Hippocampal formation (tissue), 2 donors: Measurements from ENCODE around the gene PRPS1L1.

Source experiments
- DNase-seq, 2 donors: peaks; one replicate each; lab custom pipeline; 2025; lab: John Stamatoyannopoulos, UW

Gene PRPS1L1

DNA sequence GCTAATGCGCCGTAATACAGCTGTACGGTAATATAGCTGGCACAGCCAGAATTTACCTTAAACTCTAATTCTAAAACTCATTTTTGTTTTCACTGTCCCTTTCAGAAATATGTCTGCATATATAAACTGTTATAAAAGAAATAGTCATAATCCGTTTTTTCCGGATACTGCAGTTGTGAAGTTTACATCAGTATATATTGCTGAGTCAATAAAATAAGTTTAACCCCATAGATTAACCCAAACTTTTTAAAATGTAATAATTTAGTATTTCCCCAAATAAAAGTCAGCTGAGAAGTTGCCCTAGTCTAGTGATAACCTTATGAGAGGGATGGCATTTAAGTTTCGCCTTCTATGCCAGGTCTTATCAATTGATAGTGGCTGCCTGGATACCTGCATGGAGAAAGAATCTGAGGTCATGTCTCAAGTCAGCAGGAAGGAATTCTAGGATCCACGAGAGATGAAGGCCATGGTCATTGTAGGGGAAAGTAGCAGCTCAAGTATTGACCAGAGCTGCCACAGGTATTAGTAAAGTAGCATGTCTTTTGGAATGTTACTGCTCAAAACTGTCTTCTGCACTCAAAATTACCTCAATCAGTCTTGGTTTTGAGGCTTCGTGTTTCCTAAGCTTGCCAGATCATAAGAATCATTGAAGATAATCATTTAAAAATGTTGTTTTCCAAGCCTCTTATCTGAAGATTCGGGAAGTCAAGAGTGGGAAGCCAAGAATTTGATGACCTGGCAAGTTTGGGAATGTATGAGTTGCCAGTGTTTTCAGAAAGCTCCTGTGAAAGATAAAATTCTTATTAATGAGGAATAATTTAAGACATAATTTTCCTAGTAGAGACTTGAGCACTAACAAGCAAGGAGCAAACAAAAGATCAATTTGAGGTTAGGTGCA is 10.8 kb downstream of the PRPS1L1 start:
- no peak for DNase-seq

DNA sequence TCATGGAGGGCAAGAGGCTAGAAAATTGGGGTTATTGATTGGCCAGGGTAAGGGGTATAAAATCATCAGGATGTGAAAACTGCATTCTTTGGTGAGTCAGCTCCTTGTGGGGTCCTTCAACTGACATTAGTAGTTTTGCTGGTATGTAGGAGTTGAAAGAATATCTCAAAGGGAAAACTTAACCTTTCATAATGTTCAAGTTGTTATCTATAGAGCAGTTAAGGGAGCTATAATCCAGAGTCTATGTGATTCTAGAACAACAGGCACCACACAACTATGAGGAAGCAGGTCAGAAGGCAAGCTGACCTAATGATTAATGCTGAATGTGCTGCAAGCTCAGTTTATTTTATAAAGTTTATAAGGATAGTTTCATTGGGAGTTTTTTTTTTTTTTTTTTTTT is 13.7 kb downstream of the PRPS1L1 start:
- no peak for DNase-seq

DNA sequence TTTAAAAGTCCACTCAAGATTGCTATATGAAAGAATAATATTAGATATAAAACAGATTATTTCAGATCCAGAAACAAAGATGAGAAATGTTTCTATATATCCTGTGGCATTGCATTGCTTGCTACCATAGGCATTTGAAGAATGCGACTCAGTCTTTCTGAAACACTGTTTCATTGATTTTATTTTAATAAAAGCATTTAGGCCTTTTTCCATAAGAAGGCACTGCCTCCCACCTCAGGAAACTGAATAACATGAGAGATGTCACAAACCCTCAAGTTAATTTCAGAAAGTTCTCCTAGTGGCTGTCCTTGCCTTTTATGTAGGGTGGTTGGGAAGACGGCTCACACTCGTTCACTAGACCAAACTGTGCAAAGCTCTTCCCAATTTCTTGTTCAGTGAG is 23.3 kb downstream of the PRPS1L1 start:
- DNase-seq, result no peak

DNA sequence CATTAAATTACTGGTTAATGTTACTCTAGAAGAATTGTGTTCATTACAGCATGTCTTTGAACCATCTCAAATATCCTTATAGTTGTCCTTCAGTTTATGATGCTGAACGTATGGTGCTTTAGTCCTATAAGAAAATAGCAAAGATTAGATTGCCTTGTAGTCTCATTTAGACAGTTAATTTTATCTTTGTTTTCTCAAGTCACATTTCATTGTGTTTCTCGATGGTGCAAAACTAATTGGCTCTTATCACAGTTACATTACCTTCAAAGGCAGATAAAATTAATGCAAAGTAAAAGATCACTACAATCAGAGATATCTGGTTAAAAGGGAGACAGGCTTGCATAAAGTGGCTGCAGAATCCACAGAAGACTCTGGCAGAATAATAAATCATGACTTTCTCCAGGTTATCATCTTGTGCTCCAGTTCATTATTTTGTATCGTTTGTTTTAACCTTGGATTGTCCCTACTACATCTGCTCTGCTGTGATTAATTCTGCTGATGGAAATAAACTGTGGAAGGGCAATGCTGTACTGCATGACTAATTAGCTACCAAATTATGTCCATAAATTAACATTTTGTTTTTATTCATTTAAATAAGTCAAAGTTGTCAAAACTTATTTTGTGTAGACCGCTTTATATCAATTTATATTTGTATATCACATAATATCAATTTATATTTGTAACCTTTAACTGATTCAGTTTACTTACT is 24.2 kb downstream of the PRPS1L1 start:
- DNase-seq, result no peak

DNA sequence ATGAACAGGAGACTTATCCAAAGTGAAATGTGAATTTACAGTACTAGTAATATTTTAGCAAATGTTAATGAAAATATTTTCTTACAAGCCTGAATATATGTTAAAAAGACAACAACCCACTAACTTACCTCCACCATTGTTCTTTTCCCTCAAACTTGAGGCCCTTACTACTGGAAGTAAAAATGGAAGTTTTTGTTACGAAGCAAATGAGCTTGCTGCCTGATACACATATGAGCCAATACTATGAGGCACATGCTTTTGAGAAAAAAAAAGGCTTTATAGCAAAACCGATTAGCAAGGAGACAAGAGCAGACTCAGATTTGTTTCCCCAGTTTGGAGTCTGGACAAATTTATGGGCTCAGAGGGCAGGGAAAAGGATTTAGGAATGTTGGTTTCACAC is 29.0 kb downstream of the PRPS1L1 start:
- DNase-seq, result no peak

DNA sequence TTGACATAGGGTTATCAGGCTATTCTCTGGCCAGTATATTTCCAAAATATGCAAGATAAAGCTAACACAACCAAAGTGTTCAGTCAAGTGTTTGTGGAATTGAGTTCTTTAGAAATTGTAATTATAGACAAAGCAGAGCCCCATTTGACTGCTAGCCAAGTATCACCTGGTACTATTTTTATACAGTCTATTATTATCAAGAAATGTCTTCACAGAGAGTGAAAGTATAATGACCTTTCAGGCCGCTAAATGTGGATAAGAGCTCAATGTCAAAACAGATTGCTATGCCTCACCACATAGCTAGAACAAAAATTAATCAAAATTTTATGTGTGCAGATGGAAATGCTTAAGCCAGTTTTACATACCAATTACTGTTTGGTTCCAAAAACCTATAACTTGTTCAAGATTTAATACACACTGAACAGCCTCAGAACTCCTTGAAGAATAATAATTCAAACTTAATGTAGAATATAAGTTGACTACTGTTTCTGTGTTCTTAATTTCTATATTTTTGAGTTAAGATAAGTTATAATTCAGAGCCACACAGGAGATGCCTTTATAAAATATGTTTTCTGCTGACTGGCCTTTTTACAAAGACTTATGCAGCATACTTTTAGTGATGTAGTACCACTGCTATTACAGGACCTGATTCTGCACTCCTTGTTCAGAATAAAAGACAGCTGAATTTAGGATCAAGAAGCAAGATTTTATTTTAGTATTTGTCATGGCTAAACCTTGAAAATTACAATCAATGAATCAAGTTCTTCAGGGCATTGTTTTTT is 31.0 kb downstream of the PRPS1L1 start:
- DNase-seq, result no peak

DNA sequence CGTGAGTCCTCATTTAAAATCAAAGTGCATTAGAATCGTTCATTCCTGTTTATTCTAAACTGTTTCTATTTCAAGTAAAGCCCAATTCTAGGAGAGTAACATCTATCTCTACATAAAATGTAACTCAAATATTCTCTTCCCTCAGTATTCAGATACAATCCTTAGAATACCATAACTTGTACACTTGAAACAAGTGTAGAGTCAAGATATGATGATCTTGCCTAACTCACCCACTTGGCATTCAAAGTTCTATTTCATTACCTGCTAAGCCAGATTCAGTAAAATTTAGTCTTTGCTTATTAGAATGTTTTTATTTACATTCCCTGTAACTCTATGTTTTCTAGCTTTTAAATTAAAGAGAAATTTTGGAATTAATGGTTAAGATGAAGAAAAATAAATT is 31.6 kb downstream of the PRPS1L1 start:
- no peak for DNase-seq

DNA sequence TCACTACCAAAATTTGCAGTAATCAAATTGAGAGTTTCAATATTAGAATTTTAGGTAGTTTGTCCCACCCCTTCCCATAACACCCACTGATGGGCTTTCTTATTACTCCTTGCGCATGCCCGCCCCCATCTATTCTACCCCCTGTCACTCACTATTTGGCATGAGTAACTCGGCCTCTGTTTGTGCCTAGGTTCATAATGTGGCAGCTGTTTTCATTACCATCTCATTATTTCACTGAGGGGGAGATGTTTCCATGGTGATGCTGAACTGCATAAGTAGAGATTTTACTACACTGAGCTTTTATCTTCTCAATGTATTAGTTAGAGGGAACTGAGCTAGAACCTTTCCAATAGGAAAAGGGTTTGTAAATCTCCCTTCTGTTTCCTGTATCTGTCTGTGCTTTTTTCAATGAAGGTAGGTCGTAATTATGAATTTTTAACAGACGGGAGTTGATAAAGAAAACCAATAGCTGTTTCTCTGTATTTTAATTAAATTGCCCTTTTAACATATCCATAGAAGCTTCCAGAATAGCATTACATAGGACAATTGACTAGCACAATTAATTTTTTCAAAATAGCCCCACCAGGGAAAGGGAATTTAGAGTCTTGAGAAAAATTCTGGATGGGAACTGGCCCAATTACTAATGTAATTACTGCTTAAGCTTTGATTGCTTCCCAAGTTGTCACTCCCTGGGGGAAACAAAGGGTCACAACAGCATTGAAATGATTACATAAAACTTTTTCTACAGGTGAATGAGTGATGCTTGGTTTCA is 33.4 kb downstream of the PRPS1L1 start:
- DNase-seq, result peak in 1 of 2 donors; percentile 16

DNA sequence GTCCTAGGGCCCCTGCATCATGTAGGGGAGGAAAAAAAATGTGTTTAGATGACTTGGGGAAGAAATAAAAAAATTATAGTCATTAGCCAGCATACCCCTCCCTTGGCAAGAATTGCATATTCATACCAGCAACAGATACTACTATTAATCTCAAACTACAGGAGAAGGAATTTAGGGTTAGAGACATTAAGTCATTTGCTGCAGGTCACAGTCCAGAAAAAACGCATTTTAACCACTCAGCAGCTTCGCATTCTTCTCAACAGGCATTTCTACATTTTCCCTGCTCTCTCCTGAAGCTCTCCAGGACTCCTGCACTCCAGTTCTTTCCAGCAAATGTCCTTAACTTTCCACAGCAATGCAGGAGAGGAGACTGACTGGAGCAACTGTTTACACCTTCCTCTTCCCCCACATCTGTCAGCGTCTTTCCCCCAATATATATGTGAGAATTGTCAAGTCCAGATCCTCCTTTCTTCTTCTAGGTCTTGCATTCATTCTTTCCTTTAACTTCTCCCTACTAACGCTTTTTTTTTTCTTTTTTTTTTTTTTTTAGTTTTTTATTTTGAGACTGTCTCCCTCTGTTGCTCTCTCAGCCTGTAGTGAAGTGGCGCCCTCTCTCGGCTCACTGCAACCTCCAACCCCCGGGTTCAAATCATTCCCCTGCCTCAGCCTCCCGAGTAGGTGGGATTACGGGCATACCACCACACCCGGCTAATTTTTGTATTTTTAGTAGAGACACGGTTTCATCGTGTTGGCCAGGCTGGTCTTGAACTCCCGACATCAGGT is 35.6 kb downstream of the PRPS1L1 start:
- no peak for DNase-seq

DNA sequence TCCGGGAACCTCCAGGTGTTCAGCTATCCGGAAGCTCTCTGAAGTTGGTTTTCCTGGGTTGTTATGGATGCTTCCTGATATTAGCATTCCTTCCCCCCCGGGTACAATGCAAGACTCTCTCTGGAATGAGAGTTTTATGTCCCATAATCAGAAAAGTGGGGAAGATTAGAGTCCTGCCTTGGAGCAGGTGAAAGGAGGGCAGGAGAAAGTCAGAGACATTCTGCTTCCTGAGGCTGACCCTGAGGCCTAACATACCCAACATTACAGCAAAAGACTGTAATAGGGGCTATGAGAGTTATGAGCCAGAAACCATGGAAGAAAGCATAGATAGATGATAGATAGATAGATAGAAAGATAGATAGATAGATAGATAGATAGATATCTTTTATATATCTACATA is 36.9 kb downstream of the PRPS1L1 start:
- no peak for DNase-seq

DNA sequence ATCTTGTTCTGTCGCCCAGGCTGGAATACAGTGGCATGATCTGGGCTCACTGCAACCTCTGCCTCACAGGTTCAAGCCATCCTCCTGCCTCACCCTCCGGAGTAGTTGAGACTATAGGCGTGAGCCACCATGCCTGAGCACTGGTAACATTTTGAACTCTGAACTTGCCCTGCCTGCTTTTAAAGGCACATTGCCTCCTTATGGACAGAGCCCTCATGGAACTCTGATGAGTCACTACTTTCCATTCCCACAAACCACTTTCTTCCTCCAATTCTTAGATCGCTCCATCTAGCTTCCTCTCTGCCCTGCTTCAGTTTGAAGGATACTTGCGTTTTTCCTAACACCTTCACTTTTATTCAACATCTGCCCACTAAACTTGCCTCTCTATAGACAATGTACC is 38.1 kb downstream of the PRPS1L1 start:
- no peak for DNase-seq

DNA sequence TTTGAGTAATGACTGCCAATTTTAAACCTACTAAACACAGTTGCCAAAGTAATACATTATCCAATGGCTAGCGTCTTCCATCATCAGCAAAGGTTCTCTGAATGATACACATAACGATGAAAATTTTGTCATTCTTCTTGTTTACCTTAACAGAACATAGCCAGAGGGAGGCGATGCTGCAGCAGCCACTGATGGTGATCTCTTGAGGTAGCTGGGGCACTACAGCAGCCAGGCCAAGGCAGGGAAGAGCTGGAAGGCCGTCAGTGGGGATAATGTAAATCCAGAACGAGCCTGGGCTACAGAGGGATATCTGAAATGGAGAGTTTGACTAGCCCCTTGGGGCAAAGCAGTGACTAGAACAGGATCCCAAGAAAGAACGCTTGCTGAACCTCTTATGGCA is 38.8 kb downstream of the PRPS1L1 start:
- DNase-seq, result no peak

DNA sequence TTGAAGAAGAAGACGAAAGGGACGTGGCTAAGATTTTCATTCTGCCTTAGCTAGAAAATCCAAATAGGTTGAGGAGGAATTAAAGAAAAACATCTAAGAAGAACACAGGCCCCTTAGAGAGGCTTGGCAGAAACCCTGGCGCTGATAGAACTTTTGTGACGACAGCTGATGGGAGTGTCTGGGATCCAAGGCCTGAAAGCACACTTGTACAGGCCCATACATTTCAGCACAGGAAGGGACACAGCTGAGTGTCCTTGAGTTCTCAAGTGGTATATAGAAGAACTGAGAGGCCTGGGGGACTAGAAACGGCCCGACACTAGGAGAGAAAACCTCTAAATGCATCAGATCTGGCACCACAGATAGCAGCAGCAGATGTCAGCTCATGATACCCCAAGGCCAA is 39.5 kb downstream of the PRPS1L1 start:
- DNase-seq, result no peak

DNA sequence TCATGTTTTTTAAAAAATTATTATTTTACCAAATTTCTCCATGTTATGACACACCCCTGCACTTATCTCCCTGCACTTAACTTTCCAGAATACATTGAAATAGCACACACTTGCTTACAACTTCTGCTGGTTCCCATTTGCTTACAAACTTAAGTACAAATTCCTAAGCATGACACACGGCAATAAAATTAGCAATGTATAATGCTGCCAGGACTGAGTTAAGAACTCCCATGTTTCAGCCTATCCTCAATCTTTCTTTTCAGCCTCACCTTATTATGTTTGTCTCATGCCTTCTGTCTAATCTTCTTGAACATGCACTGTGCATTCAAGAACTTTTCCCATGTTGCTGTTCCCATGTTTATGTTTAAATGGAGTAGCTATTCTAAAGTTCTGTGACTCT is 40.8 kb downstream of the PRPS1L1 start:
- DNase-seq, result no peak

DNA sequence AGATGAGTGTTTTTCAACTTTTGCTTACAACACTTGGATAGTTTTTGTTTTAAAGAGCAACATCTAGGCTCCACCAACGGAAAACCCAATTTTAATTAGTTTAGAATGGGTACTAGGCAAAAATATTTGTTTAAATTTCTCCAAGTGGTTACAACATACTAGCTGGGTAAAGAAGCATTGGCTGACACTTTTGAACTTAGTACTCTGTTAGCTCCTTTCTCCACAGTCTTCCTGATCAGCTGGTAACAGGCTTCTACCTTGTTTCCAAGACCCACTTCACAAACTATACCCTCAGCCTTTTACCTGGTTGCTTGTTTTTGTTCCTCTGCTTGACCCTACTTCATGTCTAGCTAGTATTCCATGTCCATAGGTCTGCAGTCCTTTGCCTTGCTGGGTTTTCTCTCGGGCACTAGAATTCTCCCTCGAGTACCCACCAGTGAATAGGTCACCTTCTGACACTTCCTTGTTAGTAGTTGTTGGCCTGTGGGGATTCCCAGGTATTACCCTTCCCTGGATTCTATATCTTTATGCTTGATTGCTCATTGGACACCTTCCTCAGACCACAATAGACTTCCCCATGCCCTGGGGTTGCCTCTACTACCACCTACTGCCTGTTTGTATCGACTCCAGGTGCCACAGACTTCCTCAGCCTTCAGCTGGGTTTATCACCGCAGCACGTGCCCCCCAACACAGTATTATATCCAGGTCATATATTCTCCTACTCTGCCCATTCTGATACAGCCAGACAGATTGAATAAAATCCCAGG is 42.0 kb downstream of the PRPS1L1 start:
- DNase-seq, result no peak

DNA sequence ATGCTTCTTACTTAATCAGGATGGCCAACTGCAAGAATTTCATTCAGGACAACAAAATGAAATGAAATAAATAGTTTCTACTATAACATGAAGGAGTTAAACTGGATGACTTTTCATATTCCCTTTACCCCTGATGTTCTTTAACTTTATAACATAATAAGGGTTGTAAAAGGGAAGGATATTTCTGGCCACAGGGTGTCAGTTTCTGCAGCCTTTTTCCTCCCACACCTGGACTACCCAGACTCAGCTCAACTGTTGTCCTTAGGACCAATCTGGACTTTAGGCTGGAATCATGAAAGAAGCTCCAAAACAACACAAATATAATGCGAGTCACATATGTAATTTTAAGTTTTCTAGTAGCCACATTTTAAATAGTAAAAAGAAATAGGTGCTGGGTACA is 43.4 kb downstream of the PRPS1L1 start:
- DNase-seq, result no peak

DNA sequence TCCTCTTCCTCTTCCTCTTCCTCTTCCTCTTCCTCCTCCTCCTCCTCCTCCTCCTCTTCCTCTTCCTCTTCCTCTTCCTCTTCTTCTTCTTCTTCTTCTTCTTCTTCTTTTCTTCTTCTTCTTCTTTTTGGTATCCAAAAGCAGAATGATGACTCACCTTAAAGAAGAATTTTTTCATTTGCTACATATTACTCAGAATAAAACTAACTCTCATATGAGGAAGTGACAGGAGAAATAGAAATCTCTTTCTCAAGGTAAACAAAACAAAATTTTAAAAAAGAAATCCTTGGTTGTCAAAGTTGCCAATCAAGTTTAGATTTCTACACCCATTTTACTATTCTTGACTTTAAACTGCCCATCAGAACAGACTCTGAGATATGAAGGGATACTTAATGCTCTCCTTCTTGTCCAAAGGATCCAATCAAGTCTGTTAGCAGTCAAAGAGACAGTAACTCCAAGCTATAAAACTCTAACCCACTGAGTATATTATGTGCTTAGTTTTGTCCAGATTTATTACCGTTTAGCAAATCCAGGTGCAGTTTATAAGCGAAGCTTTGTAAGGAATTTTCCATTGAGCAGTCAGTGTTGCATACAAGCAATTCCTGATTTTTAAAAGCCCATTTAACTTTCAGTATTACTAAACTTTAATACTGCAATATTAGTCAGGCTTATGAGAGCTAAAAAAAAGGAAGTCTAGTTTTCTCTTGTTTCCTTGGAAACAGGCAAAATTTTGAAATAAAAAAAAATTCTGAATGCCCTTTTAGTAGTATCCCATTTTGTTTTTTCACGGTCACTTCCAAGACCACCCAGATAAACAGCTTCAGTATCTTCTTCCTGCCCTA is 44.2 kb downstream of the PRPS1L1 start:
- DNase-seq, result no peak

DNA sequence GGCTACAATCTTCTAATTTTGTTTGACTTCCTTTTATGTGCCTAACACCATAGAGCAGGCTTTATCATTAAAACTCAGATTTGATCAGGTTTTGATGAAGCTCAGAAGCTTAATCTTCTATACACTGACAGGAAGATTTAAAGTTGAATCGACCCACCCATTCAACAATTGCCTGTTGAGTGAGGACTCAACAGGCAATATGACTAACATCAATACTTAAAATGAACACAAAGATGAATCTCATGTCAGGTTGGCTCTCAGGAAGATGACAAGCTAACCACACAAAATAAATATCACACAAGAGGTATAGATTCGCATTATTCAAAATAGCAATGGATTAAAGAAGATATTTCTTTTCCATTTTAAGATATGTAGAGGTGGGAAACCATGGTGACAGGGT is 50.7 kb downstream of the PRPS1L1 start:
- no peak for DNase-seq
